Endothelial cell of umbilical vein (primary cell): Measurements from ENCODE around the gene LONRF3. TPM values are rescaled to one million over a fixed set of nuclear protein-coding genes. Genes with fewer than 3 reads are reported as not detected.

Source experiments
- BruUV-seq: library from RNA; stranded (reverse); fragments of 400-500 nt; replicated peaks from 2 replicates; lab custom pipeline; 2021; lab: Mats Ljungman, UMichigan
- CTCF ChIA-PET: fragments of 300-600, 350-600 bp; sonication (Branson Sonifier 250); formaldehyde crosslinking; loops from one replicate; lab custom pipeline; 2021; ENCODE audit warnings: antibody characterized with exemption, inconsistent platforms; lab: Charles Lee
- POLR2A ChIA-PET: fragments of 300-600, 350-600 bp; sonication (Branson Sonifier 250); formaldehyde crosslinking; loops from one replicate; lab custom pipeline; 2021; ENCODE audit warnings: antibody characterized with exemption, inconsistent platforms; lab: Charles Lee
- DNase-seq: peaks from one replicate; pipeline ENCODE4 v3.0.0-alpha.2; 2011; ENCODE audit warnings: low read depth, low spot score
- FAIRE-seq: peaks from 2 replicates; lab custom pipeline; 2011; peaks lifted over from hg19 to GRCh38; lab: Jason Lieb, UNC
- H2AFZ ChIP-seq: 2 replicates; pipeline ENCODE4 v1.6.0; 2012; ENCODE audit warnings: low read depth, low read length, control low read depth, inconsistent platforms
- H3K27ac ChIP-seq: 2 replicates; pipeline ENCODE4 v1.5.1; 2011; ENCODE audit warnings: low read depth, mild to moderate bottlenecking, control low read depth, low read length, moderate library complexity; ENCODE audit not compliant: insufficient read depth
- H3K27me3 ChIP-seq, 2 experiments: 2 replicates each; pipeline versions ENCODE4 v1.6.0 to v1.6.1; 2011; ENCODE audit warnings: low read length in 2 of 2, mixed read lengths in 1 of 2; ENCODE audit not compliant: control insufficient read depth in 2 of 2, insufficient read depth in 2 of 2
- H3K36me3 ChIP-seq, 2 experiments: 2 replicates in 1 of 2; 3 replicates in 1 of 2; pipeline ENCODE4 v1.5.1; 2011; ENCODE audit warnings: low read length in 2 of 2, mild to moderate bottlenecking in 1 of 2, moderate library complexity in 1 of 2; ENCODE audit not compliant: control insufficient read depth in 2 of 2, insufficient read depth in 2 of 2; ENCODE audit errors: extremely low read depth in 1 of 2
- H3K4me1 ChIP-seq: 3 replicates; pipeline ENCODE4 v1.5.1; 2011; ENCODE audit warnings: mild to moderate bottlenecking, low read length; ENCODE audit not compliant: control insufficient read depth, insufficient read depth; ENCODE audit errors: extremely low read depth
- H3K4me2 ChIP-seq: 2 replicates; pipeline ENCODE4 v1.6.1; 2011; ENCODE audit warnings: low read length, control low read depth, mixed read lengths; ENCODE audit not compliant: insufficient read depth
- H3K4me3 ChIP-seq, 3 experiments: fragments of 200-600 bp in 1 of 3; sonication (generic), shearing (Covaris generic) in 1 of 3; replicated peaks in 1 of 3; 2 replicates each; pipeline ENCODE4 v1.5.1; 2011 to 2016; ENCODE audit warnings: control low read depth in 3 of 3, low read length in 3 of 3, mild to moderate bottlenecking in 2 of 3, inconsistent platforms in 1 of 3, low read depth in 1 of 3, moderate library complexity in 1 of 3; ENCODE audit not compliant: insufficient read depth in 1 of 3
- H3K79me2 ChIP-seq: 2 replicates; pipeline ENCODE4 v1.6.0; 2012; ENCODE audit warnings: low read length, inconsistent platforms; ENCODE audit not compliant: control insufficient read depth, insufficient read depth
- H3K9ac ChIP-seq: replicated peaks from 2 replicates; pipeline ENCODE3; 2011; ENCODE audit warnings: low read length, control low read depth; ENCODE audit not compliant: insufficient read depth; ENCODE audit errors: extremely low read depth
- H3K9me1 ChIP-seq: replicated peaks from 3 replicates; pipeline ENCODE4 v1.6.0; 2011; ENCODE audit warnings: mild to moderate bottlenecking, low read length; ENCODE audit not compliant: control insufficient read depth, insufficient read depth; ENCODE audit errors: extremely low read depth
- H3K9me3 ChIP-seq: replicated peaks from 2 replicates; pipeline ENCODE4 v1.5.1; 2012; ENCODE audit warnings: low read length, inconsistent platforms; ENCODE audit not compliant: control insufficient read depth, insufficient read depth
- H4K20me1 ChIP-seq: replicated peaks from 2 replicates; pipeline ENCODE3; 2011; ENCODE audit warnings: mild to moderate bottlenecking, low read length; ENCODE audit not compliant: control insufficient read depth, insufficient read depth; ENCODE audit errors: extremely low read depth
- CTCF ChIP-seq, 2 donors: IDR thresholded peaks; 1 replicate in 1 of 2; 2 replicates in 1 of 2; pipeline ENCODE4 v1.5.1; 2011; ENCODE audit warnings: low read length in 2 of 2, mild to moderate bottlenecking in 2 of 2, moderate library complexity in 2 of 2, control low read depth in 1 of 2, inconsistent platforms in 1 of 2, low read depth in 1 of 2; ENCODE audit not compliant: insufficient read depth in 1 of 2; ENCODE audit errors: extremely low read depth in 1 of 2
- EZH2 ChIP-seq: IDR thresholded peaks from 2 replicates; pipeline ENCODE4 v1.6.1; 2012; ENCODE audit warnings: borderline replicate concordance, low read depth, mild to moderate bottlenecking, moderate library complexity, low read length, inconsistent platforms; ENCODE audit not compliant: severe bottlenecking
- FOS ChIP-seq: IDR thresholded peaks from 2 replicates; pipeline ENCODE4 v1.6.1; 2011; ENCODE audit warnings: mild to moderate bottlenecking, low read length, moderate library complexity, borderline replicate concordance; ENCODE audit not compliant: insufficient read depth
- GATA2 ChIP-seq: IDR thresholded peaks from 2 replicates; pipeline ENCODE4 v1.7.0; 2011; ENCODE audit warnings: low read depth, mild to moderate bottlenecking, moderate library complexity, mixed read lengths, low read length; ENCODE audit not compliant: insufficient read length, insufficient read depth
- JUN ChIP-seq: IDR thresholded peaks from 2 replicates; pipeline ENCODE4 v1.6.1; 2011; ENCODE audit warnings: borderline replicate concordance, low read depth; ENCODE audit not compliant: insufficient read length, insufficient read depth
- MAX ChIP-seq: IDR thresholded peaks from 2 replicates; pipeline ENCODE4 v1.6.1; 2011; ENCODE audit not compliant: insufficient read depth, insufficient read length
- MYC ChIP-seq: IDR thresholded peaks from one replicate; pipeline ENCODE4 v1.6.1; 2011; ENCODE audit warnings: mild to moderate bottlenecking, low read depth, low read length
- POLR2A ChIP-seq: IDR thresholded peaks from 2 replicates; pipeline ENCODE4 v1.6.1; 2012; ENCODE audit warnings: low read depth, mild to moderate bottlenecking, control low read depth, low read length
- POLR2AphosphoS5 ChIP-seq: IDR thresholded peaks from 2 replicates; pipeline ENCODE4 v1.6.1; 2012; ENCODE audit warnings: low read depth, mild to moderate bottlenecking, control low read depth, low read length, moderate library complexity; ENCODE audit not compliant: insufficient read depth
- dilution Hi-C: fragments of 300-500 bp; cut with MboI; formaldehyde crosslinking; loops from one replicate; pipeline ENCODE4 v1.15.0; 2019; ENCODE audit warnings: low sequenced_read_pairs; ENCODE audit not compliant: extremely low pct_ligation_motif_present
- intact Hi-C: fragments of 100-400 bp; cut with micrococcal nuclease; formaldehyde crosslinking; loops from one replicate; pipeline ENCODE4 v1.10.0; 2022
- polyA plus RNA-seq, 4 experiments: library from polyadenylated mRNA; depleted of rRNA in 3 of 4; stranded (reverse) in 3 of 4; unstranded in 1 of 4; fragments of >200 nt; gene quantifications; 2 replicates each; pipeline versions ENCODE4 v1.2.1 to v1.2.3, GENCODE V29; 2011 to 2012; ENCODE audit warnings: missing spikeins in 1 of 4
- total RNA-seq: library from RNA; stranded (reverse); gene quantifications from 2 replicates; pipeline ENCODE4 v1.2.3, GENCODE V29; 2021

Gene LONRF3
- total and polyA plus RNA-seq, 2 donors (not counting 3 experiments of a cell fraction or from before 2014, with no cell fraction given): 4.4 to 13.3 TPM

GRCh38 chrX:118945921-118946320 is 28.5 kb upstream of the LONRF3 start:
- ChIA-PET CTCF (interaction anchor here (1.0 kb wide), 1 partner anchor 10 kb away, joined by 3 read pairs; no protein-coding TSS in a partner anchor), POLR2A (no interaction called here)
- no peak overlapping the region for H3K4me3 ChIP-seq
- H3K36me3 ChIP-seq: no peaks in the 10 kb centered on the region
- no peaks in the 10 kb centered on the region for H4K20me1 ChIP-seq
- H3K4me2 ChIP-seq: no peak overlapping the region
- dilution Hi-C loops (no loop called here), intact Hi-C loops (no loop called here)
- no peaks in the 10 kb centered on the region for H3K27me3 ChIP-seq
- FAIRE-seq: no peak
- H3K79me2 ChIP-seq: no peaks in the 10 kb centered on the region
- H3K9me3 ChIP-seq: no peaks in the 10 kb centered on the region
- BruUV-seq: no TSS peak
- H3K27ac ChIP-seq: no peak overlapping the region
- no peak overlapping the region for H3K9ac ChIP-seq
- no peaks in the 10 kb centered on the region for H3K4me1 ChIP-seq
- H3K9me1 ChIP-seq: no peaks in the 10 kb centered on the region
- DNase-seq: no peak
- H2AFZ ChIP-seq: no peak overlapping the region
- TF ChIP-seq GATA2: no peak
- TF ChIP-seq JUN: no peak
- no peak for TF ChIP-seq POLR2AphosphoS5
- no peak for TF ChIP-seq POLR2A
- no peak for TF ChIP-seq FOS
- TF ChIP-seq CTCF (IDR thresholded peaks at IDR 0.05; ENCODE audit: extremely low read depth in 1 of 2, insufficient read depth in 1 of 2, low read depth in 1 of 2, low read length in 2 of 2): no peak
- no peak for TF ChIP-seq EZH2
- no peak for TF ChIP-seq MYC
- TF ChIP-seq MAX: no peak
